Activated CD4-positive, alpha-beta T cell treated with anti-CD3 and anti-CD28 coated beads for 4 hours (primary cell): ENCODE results near the gene TMEM203.

Source experiments
- DNase-seq, 2 donors: peaks; one replicate each; pipeline ENCODE4 v3.0.0-alpha.2; 2020

The TMEM203 gene

GRCh38 chr9:137176302-137177182 lies 28.9 kb downstream of the TMEM203 start:
- no peak for DNase-seq

GRCh38 chr9:137175345-137175961 lies 30.0 kb downstream of the TMEM203 start:
- no peak for DNase-seq

GRCh38 chr9:137174722-137175293 lies 30.6 kb downstream of the TMEM203 start:
- no peak for DNase-seq

GRCh38 chr9:137173796-137174664 lies 31.4 kb downstream of the TMEM203 start:
- no peak for DNase-seq

- DNase-seq, result no peak
Measured at GRCh38 chr9:137172901-137173795, 32.3 kb downstream of the TMEM203 start.

- DNase-seq, result no peak
Measured at GRCh38 chr9:137171149-137171900, 34.1 kb downstream of the TMEM203 start.

- no peak for DNase-seq
Measured at GRCh38 chr9:137170486-137171148, 34.8 kb downstream of the TMEM203 start.

- no peak for DNase-seq
Measured at GRCh38 chr9:137169896-137170358, 35.5 kb downstream of the TMEM203 start, which contains the start of gene LRRC26. Gene LRRC26 (minus strand): TSS chr9:137170051. CDS start chr9:137169943, 108 bp downstream.

- DNase-seq, result no peak
Measured at GRCh38 chr9:137168904-137169856, 36.3 kb downstream of the TMEM203 start.

GRCh38 chr9:137168573-137168903 lies 36.9 kb downstream of the TMEM203 start:
- no peak for DNase-seq

- no peak for DNase-seq
Measured at GRCh38 chr9:137167747-137168572, 37.5 kb downstream of the TMEM203 start.

GRCh38 chr9:137167277-137167746 lies 38.1 kb downstream of the TMEM203 start:
- DNase-seq, result no peak

GRCh38 chr9:137166380-137167229 lies 38.8 kb downstream of the TMEM203 start:
- no peak for DNase-seq

GRCh38 chr9:137165250-137165836 lies 40.1 kb downstream of the TMEM203 start:
- DNase-seq, result no peak

- DNase-seq, result no peak
Measured at GRCh38 chr9:137164370-137165249, 40.8 kb downstream of the TMEM203 start.

GRCh38 chr9:137163805-137164204 lies 41.6 kb downstream of the TMEM203 start:
- DNase-seq, result no peak
